Measurements from ENCODE around the gene PPME1.

DNA sequence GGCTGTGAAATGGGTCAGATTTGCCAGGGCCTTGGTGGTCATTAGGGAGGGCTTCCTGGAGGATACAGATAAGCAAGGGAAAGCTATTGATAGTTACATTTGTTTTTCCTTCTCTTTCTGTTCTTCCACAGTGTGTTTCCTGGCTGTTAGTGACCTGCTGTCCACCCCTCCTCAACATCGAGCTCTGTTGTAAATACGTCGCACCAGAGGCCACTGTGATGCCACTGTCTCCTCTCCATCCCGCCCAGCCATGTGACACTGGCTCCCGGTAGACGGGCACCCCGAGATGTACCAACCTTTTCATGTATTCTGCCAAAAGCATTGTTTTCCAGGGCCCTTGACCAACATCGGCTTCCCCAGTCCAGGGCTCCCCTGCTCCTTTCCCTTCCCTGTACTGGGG is 82.3 kb downstream of the PPME1 start:
- TF ChIP-seq, protein P1, sequence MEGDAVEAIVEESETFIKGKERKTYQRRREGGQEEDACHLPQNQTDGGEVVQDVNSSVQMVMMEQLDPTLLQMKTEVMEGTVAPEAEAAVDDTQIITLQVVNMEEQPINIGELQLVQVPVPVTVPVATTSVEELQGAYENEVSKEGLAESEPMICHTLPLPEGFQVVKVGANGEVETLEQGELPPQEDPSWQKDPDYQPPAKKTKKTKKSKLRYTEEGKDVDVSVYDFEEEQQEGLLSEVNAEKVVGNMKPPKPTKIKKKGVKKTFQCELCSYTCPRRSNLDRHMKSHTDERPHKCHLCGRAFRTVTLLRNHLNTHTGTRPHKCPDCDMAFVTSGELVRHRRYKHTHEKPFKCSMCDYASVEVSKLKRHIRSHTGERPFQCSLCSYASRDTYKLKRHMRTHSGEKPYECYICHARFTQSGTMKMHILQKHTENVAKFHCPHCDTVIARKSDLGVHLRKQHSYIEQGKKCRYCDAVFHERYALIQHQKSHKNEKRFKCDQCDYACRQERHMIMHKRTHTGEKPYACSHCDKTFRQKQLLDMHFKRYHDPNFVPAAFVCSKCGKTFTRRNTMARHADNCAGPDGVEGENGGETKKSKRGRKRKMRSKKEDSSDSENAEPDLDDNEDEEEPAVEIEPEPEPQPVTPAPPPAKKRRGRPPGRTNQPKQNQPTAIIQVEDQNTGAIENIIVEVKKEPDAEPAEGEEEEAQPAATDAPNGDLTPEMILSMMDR (conservative IDR thresholded peaks at IDR 0.05; ENCODE audit: low read length): no peak
- TF ChIP-seq EZH2phosphoT487 (IDR thresholded peaks at IDR 0.05; ENCODE audit: borderline replicate concordance, low read depth, low read length): no peak
